GM08714 (cell line): ENCODE data around the gene HCN2.
"Not testable (repeated sequence)": the region's sequence is repeated elsewhere in the genome, so short reads cannot be mapped to it uniquely, and the experiment has no call there.

Experiments
- H3K4me3 ChIP-seq: fragments of 200-500 bp; sonication (Bioruptor generic); 2 replicates; pipeline ENCODE4 v1.5.1; 2014; ENCODE audit warnings: mild to moderate bottlenecking, low read length, inconsistent platforms
- ZNF274 ChIP-seq: IDR thresholded peaks from 2 replicates; pipeline ENCODE4 v1.6.1; 2012; ENCODE audit warnings: mild to moderate bottlenecking, low read depth, low read length

Gene HCN2

GRCh38 chr19:623175-623916, 33.7 kb downstream of the HCN2 start:
- H3K4me3 ChIP-seq, result no peak overlapping the region
- TF ChIP-seq ZNF274, result no peak

DNA sequence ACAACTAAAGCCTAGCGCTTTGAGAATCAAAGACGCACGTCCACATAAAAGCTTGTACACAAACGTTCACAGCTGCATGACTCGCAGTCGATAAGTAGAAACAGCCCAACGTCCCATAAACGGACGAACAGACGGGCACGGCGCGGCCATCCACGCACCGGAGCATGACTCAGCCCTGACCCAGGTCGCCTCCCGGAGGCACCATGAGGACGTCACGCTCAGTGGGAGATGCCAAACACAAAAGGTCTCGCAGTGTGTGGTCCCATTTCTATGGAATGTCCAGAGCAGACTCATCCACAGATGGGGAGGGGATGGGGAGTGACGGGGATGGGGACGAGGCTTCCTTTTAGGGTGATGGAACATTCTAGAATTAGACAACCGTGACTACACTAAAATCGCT, 34.3 kb downstream of the HCN2 start:
- TF ChIP-seq ZNF274, result no peak
- H3K4me3 ChIP-seq, result no peak overlapping the region

GRCh38 chr19:624433-625109, 34.9 kb downstream of the HCN2 start:
- no peak for TF ChIP-seq ZNF274
- H3K4me3 ChIP-seq, result no peak overlapping the region

DNA sequence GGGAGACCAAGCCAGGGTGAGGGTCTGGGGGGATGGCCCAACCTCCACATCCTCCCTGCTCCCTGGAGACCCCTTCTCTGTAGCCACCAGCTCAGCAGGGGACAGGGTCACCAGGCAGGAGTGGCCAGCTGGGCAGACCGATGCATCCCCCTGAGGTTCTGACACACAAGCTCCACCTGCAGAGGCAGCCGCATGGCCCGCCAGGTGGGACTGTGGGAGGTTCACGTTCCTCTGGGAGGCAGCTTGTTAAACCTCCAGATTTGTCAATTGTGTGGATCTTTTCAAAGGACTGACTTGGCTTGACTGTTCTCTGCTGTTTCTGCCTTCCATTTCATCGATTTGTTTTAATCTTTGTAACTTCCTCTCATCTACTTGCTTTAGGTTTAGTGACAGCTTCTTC, 35.6 kb downstream of the HCN2 start:
- H3K4me3 ChIP-seq, result no peak overlapping the region
- no peak for TF ChIP-seq ZNF274

- H3K4me3 ChIP-seq, result not testable (repeated sequence)
Observed at GRCh38 chr19:626566-626965, 36.9 kb downstream of the HCN2 start.

DNA sequence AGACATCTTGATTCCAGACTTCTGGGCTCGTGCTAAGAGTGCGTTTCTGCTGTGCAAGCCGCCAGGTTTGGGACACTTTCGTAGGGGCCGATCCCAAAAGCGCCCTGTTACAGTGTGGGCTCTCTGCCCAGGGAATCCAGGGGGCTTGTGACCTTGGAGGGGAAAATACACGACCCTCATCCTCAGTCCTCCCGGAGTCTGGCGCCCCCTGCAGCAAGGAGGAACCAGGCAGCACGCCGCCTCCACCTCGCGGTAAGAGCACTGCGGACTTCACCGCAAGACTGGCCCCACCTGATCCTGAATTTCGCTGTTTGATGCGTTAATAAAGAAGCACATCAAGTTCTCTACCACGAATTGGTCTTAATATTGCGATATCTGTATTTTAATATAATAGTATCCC, 38.5 kb downstream of the HCN2 start:
- no peak for TF ChIP-seq ZNF274
- no peak overlapping the region for H3K4me3 ChIP-seq

- not testable (repeated sequence) for H3K4me3 ChIP-seq
Observed at GRCh38 chr19:629515-629914, 39.8 kb downstream of the HCN2 start.

DNA sequence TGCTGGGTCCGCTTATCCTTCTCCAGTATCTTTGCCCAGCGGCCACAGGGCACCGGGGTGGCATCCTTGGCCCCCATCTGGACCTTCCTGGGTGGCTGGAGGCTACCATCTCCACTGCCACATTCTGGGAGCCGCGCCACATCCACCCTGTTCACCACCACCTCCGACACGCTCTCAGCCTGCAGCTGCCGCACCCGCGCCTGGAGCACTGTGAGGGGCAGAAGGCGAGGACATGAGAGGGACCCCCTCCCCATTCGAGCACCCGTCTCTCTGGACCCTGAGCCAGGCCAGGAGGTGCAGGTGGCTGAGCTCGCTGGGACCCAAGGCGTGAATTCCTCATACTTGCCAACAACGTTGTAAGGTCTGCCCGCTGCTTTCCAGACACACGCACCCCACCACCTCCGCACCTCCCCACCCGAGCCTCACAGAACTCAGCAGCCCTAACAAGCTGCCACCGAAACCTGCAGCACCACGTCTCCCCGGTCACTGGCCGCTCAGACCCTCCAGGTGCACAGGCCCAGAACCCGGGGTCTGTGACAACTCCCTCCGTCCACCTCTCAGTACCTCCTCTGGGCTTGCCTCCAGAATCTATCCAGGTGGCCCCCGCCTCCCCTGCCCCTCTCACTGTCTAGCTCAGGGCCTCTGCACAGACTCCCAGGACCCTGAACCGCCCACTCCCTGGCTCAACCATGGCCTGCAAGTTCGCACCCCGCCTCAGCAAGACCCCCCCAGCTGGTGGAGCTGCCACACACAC, 40.5 kb downstream of the HCN2 start:
- no peak for TF ChIP-seq ZNF274
- H3K4me3 ChIP-seq, result no peak overlapping the region

GRCh38 chr19:632579-633067, 42.9 kb downstream of the HCN2 start:
- peak overlapping the region; percentile 79 for H3K4me3 ChIP-seq
- TF ChIP-seq ZNF274, result no peak

DNA sequence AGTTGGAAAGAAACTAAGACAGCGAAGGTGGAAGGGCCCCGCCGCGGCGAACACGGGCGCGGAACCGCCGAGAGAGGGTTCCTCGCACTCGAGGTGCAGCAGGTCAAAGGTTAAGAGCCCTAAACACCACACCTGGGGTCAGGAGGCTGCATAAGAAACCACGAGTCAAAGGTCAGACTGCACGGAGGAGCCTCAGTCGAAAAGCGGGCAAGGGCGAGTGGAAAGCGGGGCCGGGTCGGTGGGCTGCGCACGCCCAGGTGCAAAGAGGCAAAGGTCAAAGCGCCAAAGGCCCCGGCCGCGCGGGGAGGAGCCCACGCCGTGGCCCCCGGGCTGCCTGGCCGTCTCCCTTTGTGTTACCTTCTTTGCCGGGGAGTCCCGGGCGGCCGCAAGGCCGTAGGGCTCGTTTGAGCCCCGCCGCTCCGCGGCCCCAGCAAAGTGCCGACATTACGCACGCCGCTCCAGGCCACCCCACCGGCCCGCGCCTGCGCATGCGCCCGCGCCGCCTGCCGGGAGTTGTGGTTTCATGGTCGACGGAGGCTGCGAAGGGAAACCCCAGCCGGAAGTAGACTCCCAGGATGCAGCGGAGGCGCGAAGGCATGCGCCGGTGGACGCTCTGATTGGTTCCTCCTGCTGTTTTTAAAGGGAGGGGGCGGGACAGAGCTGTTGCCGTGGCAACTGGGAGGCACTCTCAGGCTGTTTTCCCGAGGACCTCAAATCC, 43.5 kb downstream of the HCN2 start, which contains the start of gene POLRMT:
Gene POLRMT (minus strand): TSS at position 470 of the 718 bp plus-strand sequence. CDS start 25 bp downstream, at position 445.
- H3K4me3 ChIP-seq, result peak within 1 kb of the TSS; percentile 79
- TF ChIP-seq ZNF274, result no peak

DNA sequence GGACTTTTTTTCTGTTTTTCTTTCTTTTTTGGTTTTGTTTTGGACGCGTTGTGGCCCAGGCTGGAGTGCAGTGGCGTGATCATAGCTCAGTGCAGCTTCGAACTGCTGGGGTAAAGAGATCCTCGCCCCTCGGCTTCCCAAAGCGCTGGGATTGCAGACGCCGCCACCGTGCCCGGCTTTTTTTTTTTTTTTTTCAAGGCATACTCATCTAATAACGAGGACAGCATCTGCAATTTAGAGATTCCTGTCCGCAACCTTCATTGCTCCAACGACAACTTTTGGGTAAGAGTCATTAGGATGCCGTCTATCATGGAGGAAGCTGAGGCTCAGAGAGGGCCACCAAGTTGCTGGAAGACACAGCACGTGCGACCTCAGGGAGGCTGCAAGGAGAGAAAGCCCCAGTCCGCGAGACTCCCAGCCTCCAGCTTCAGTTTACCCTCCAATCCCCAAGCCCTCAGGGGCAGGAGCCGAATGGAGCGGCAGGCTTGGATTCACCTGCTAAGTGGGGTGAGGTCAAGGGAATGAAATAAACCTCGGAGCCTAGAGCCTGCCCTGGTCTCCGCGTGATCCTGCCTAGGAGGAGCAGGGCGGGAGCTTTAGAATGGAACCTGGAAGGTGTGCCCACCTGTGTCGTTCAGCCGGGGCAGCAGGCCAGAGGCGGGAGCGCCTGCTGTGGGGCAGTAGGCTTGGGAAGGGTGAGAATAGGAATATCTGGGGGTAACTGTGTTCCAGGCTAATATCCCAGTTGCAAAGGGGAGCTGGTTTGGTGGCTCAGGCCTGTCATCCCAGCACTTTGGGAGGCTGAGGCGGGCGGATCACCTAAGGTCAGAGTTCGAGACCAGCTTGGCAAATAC, 44.3 kb downstream of the HCN2 start:
- TF ChIP-seq ZNF274, result no peak
- H3K4me3 ChIP-seq, result peak overlapping the region; percentile 73

DNA sequence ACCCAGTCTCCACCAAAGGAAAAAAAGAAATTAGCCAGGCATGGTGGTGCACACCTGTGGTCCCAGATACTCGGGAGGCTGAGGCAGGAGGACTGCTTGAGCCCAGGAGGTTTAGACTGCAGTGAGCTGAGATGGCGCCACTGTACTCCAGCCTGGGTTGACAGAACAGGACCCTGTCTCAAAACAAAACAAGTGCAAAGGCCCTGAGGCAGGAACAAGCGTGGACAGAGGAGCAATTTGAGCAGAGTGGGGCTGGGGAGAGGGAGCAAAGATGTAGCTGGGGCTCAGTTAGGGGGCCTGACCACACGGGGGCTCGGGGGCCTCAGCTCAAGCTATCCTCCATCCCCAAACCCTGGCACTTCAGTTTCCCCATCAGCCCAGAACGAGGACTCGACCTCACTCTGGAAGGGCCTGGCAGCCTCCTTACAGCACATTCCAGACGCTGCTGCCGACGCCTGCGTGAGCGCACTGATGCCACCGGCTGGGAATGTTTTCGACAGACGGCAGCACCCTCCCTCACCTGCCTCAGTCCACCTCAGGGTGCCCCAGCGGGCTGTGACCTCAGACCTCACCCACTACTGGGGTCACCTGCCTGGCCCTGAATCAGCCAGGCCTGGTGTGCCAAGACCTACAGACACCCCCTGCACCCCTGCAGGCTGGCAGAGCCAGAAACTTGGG, 45.4 kb downstream of the HCN2 start:
- no peak overlapping the region for H3K4me3 ChIP-seq
- no peak for TF ChIP-seq ZNF274

DNA sequence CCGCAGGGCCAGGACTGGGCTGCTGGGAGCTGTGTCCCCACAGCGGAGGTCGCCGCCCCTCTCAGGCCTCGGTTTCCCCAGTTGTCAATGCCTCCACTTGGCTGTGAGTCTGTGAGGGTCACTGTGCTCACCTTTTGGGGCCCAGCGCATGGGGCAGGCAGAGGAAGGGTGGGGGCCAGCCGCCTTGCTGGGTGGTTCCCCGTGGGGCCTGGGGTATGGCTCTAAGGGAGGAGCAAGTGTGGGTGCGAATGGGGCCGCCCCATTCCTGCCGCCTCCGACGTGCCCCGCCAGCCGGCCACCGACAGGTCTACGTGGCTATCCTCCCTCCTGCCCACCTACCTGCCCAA, 49.2 kb downstream of the HCN2 start:
- no peak overlapping the region for H3K4me3 ChIP-seq
- TF ChIP-seq ZNF274, result no peak
